ENCODE data around the gene RGS16.

RGS16 gene

DNA sequence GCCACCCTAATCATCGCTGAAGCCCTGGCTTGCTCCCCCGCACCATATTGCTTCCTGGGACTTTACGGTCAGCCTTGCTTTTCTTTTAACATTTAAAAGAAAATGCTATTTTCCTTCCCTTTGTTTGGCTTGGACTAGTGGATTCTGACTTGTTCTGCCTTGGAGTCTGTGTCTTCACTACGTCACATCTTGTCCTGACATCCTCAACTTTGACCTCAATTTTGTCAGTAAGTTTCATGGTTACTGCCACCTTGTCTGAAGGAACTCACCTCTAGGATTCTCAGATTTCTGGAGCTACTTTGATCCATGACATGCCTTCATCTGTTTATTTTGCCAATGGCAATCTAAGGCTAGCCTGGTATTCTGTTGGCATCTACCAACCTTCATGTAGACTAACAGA lies 19.4 kb downstream of the RGS16 start:
- DNase-seq, result no peak

- DNase-seq, result no peak
Measured at GRCh38 chr1:182580736-182581135, 23.5 kb downstream of the RGS16 start.

DNA sequence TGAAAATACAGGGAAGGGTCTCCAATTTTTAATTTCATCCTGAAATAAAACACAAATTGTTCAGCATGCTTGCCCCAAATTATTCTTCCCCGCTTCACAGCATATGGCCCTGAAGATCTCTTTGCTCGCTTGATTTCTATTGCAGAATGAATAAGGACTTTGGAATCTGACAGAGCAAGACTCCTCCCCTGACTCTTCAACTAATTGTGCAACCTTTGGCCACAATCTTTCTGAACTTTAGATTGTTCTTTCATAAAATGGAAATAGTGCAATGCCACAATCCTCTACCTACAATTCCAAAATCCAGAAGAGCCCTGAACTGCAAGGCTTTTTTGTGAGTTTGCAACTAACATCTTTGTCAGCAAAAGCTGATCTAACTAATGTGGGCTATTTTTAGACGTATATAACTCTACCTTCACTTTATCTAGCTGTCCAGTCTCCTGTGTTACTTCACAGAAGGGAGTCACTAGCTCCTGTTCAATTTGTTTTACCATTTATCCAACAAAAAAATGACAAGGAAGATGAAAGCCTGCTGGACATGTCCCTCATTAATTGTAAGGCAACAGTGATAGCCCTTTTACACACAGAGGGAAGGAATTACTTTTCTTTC lies 28.5 kb downstream of the RGS16 start:
- DNase-seq, result no peak

DNA sequence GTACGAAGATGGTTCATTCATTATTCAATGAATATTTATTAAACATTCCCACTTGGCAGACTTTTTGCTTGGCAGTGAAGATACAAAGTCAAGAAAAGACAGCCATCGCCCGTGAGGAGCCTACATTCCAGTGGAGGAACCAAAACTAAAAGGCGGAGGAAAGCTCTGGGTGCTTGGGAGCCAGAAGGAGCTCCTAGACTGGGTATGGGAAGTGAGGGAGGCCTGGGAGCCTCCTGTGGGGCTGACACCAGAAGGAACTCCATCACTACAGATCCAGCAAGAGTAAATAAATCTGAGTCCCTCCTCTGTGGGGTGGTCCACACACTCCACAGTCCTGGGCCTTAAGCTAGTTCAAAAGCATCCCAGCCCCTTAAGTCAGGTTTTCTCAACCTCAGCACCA lies 30.0 kb downstream of the RGS16 start:
- no peak for DNase-seq

DNA sequence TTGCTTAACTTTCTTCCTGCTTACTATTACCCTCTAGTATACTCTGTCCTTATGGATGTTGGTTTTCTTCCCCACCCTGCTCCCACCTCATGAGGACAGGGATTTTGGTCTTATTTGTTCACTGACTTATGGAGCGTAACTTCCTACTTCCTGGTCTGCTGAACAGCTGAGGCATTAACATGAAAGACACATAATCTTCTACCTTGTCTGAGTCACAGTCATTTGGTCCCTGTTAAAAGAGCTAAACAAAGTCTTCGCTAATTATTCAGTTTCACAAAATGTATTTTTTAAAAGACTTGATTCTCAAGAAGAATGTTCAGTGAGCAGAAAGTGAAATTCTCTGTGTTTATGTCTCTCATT lies 33.6 kb downstream of the RGS16 start:
- DNase-seq, result no peak

DNA sequence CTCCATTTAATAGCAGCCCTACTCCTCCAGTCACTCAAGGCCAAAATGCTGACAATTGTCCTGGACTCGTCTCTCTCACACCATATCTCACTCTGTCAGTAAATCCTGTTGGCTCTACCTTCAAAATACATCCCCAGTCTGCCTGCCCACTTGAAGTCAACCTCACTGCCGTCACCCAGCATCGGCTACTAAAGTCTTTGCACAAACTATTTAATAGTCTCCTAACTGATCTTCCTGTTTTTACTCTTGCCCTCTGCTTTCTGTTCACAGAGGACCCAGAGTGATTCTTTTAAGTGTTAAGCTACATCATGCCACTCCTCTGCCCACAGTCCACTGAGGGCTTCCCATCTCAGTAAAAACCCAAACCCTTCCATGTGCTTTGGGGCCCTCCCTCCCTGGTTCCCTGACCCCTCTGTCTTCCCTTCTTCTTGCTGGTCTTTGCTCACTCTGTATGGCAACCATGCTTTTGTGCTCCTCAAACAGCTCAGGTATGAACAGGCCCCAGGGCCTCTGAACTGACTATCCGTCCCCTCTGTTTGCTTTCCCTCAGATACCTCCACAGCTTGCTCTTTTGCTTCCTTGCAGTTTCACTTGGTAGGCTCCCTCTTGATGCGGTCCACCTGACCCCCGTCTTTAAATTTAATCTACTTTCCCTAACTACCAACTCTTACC lies 34.1 kb downstream of the RGS16 start:
- DNase-seq, result no peak

DNA sequence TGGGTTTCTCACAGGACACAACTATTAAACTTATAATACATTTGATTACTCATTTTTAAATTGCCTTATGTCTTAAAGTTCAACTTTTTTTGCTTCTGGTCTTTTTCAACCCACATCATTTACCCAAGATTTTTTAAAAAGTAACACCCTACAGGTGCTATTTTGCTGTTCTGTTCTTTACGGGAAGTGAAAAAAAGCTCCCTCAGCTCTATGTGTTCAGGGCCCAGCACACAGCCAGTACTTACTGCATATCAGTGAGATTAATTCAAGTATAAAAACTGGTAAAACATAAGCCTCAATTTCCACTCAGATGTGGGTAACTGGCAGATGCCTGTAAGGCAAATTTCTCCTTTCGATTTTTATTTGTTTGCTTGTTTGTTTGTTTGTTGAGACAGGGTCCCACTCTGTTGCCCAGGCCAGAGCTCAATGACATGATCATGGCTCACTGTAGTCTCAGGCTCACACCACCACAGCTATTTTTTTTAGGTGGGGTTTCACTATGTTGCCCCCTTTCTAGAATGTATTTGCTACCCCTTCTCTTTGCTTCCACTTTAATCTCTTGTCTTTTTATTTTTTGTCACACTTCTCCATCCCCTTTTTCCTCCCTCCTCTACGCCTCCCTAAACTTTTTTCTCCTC lies 35.4 kb downstream of the RGS16 start:
- no peak for DNase-seq

DNA sequence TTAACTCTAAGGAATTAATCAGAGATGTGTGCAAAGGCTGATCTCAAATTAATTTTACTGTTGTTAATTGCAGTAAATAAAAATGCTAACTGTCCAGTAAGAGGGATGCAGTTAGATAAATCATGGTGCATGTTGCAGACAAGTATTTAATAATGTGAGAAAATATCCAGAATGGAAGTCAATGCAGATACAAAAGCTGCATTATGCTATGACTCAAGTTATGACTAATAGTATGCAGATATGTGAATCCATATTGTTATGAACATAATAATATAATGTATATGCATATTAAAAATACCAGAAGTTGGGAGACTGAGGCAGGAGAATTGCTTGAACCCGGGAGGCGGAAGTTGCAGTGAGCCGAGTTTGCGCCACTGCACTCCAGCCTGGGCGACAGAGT lies 36.6 kb downstream of the RGS16 start:
- DNase-seq, result no peak

- DNase-seq, result no peak
Measured at GRCh38 chr1:182565537-182565936, 38.7 kb downstream of the RGS16 start.

- no peak for DNase-seq
Measured at GRCh38 chr1:182564406-182565004, 39.7 kb downstream of the RGS16 start.

- no peak for DNase-seq
Measured at GRCh38 chr1:182563095-182563494, 41.1 kb downstream of the RGS16 start.

GRCh38 chr1:182561456-182561855 lies 42.7 kb downstream of the RGS16 start:
- no peak for DNase-seq

DNA sequence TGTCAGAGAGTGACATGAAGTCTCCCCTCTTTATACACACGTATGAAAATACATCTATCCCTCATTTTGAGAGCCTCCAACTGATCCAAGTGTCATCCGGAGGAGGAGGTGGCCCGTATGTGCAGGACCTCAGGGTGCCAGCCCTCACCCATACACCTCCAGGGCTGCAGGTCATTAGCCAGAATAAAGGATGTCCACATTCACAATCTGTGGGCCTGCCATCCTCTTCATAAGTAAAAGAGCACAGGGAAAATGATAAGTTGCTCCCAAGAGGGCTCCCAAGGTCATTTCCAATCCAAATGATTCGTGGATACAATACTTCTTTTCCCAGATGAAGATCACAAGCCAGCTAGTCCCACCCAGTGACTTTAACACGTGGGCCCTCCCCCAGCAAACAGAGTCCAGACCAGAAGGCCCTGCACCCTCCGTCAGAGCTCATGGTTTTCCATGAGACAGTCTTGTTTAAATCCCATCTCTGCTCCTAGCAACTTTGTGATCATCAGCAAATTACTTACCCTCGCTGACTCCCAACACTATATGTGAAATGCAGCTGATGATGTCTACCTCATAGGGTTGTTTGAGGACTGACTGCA lies 43.7 kb downstream of the RGS16 start:
- no peak for DNase-seq

DNA sequence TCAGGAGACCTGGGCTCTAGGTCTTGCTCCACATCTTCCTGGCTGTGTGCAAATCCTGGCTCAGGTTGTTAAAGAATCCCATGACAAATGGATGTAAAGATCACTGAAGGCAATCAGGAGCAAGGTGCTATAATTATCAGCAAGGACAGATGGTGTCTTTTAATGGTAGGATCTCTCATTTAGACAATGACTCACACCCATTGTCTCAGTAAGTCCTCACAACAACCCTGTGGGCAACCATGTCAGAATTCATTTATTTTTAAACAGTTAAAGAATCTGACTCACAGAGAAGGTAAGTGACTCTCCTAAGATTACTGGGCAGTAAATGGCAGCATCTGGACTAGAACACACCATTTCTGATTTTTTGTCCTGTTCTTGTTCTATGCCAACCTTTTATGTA lies 47.9 kb downstream of the RGS16 start:
- no peak for DNase-seq

GRCh38 chr1:182555493-182555892 lies 48.7 kb downstream of the RGS16 start:
- no peak for DNase-seq

DNA sequence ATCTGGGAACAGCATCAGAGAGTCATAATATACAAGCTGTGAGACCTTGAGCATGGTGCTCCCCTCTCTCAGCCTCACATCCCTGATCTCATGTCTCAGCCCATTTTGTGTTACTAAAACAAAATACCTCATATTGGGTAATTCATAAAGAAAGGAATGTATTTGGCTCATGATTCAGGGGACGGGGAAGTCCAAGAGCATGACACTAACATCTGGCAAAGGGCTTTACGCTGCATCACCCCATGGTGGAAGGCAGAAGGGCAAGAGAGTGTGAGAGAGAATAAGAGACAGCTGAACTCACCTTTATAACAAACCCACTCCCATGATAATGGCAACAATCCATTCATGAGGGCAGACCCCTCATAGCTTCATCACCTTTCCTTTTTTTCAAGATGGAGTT lies 51.7 kb downstream of the RGS16 start:
- DNase-seq, result no peak

DNA sequence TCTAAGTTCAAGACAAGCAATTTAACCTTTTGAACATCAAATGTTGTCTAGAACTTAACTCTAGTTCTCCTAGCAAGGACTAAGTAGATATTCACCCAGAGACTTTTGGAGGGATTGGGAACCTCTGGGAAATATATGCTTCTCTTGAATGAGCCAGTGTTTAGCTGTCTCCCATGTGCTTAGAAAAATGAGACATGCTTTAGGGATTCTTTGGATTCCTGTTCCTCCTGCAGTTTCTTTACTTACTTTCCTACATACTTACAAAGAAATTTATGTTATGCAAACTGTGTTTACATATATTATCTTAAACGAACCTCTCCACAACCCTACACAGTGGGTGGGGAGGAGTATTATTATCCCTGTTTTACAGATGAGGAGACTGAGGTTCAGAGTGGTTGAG lies 54.4 kb downstream of the RGS16 start:
- no peak for DNase-seq

GRCh38 chr1:182549346-182549745 lies 54.8 kb downstream of the RGS16 start:
- DNase-seq, result no peak
